Spleen (tissue), 11 donors: ENCODE measurements around the gene TGFB1I1. TPM values are rescaled to one million over a fixed set of nuclear protein-coding genes. Genes with fewer than 3 reads are reported as not detected.

ENCODE experiments used
- DNase-seq: peaks from one replicate; pipeline ENCODE4 v3.0.0-alpha.2; 2020
- H3K27ac ChIP-seq, 8 donors: fragments of 200-600 bp; sonication (generic) in 7 of 8; 1 replicate in 4 of 8; 2 replicates in 4 of 8; pipeline versions ENCODE4 v1.5.0 to v1.8.0; 2016 to 2021; ENCODE audit warnings: inconsistent platforms in 4 of 8, mild to moderate bottlenecking in 4 of 8, moderate library complexity in 1 of 8
- H3K27me3 ChIP-seq, 7 donors: fragments of 200-600 bp; sonication (generic) in 6 of 7; replicated peaks in 1 of 7; 1 replicate in 4 of 7; 2 replicates in 3 of 7; pipeline versions ENCODE4 v1.5.0 to v1.8.0; 2016 to 2021; ENCODE audit warnings: inconsistent platforms in 3 of 7, mild to moderate bottlenecking in 1 of 7
- H3K36me3 ChIP-seq, 6 donors: fragments of 200-600 bp; sonication (generic) in 5 of 6; 1 replicate in 4 of 6; 2 replicates in 2 of 6; pipeline versions ENCODE4 v1.5.0 to v1.8.0; 2016 to 2021; ENCODE audit warnings: inconsistent platforms in 2 of 6
- H3K4me1 ChIP-seq, 6 donors: fragments of 200-600 bp; sonication (generic) in 5 of 6; 1 replicate in 3 of 6; 2 replicates in 3 of 6; pipeline versions ENCODE4 v1.5.0 to v1.8.0; 2016 to 2021; ENCODE audit warnings: inconsistent platforms in 3 of 6
- H3K4me3 ChIP-seq, 8 donors: fragments of 200-600 bp; sonication (generic) in 7 of 8; 1 replicate in 4 of 8; 2 replicates in 4 of 8; pipeline versions ENCODE4 v1.5.0 to v1.8.0; 2016 to 2021; ENCODE audit warnings: inconsistent platforms in 4 of 8, mild to moderate bottlenecking in 4 of 8, moderate library complexity in 2 of 8
- H3K9me3 ChIP-seq, 8 donors: fragments of 200-600 bp; sonication (generic) in 7 of 8; 1 replicate in 4 of 8; 2 replicates in 4 of 8; pipeline versions ENCODE4 v1.5.0 to v1.8.0; 2016 to 2021; ENCODE audit warnings: inconsistent platforms in 4 of 8
- CTCF ChIP-seq, 11 experiments: fragments of 200-600 bp in 7 of 11; fragments of 450-650 bp in 4 of 11; sonication (generic) in 4 of 11; IDR thresholded peaks in 8 of 11; conservative IDR thresholded peaks in 3 of 11; 1 replicate in 7 of 11; 2 replicates in 4 of 11; pipeline versions ENCODE4 v1.4.0 to v1.8.0; 2016 to 2021; ENCODE audit warnings: antibody characterized with exemption in 11 of 11, inconsistent platforms in 4 of 11, mild to moderate bottlenecking in 1 of 11
- POLR2A ChIP-seq, 3 donors: fragments of 450-650 bp; IDR thresholded peaks; one replicate each; pipeline ENCODE4 v1.5.1; 2017; ENCODE audit warnings: antibody characterized with exemption in 3 of 3, mild to moderate bottlenecking in 1 of 3
- POLR2AphosphoS5 ChIP-seq, 3 donors: sonication (generic); formaldehyde crosslinking; IDR thresholded peaks; one replicate each; pipeline ENCODE4 v1.5.1; 2017; ENCODE audit warnings: antibody characterized with exemption in 3 of 3
- WGBS, 5 donors: extraction: QIAGEN DNeasy Blood & Tissue Kit in 3 of 5; methylation state at CpG; one replicate each; pipeline versions ENCODE4 v1.1.5 to v1.1.7; 2013 to 2018; 5-methylcytosine and 5-hydroxymethylcytosine counted together
- intact Hi-C: fragments of 100-400 bp; cut with DNase I; formaldehyde crosslinking; loops from one replicate; pipeline ENCODE4 v1.15.0; 2023; ENCODE audit warnings: low total_unique reads
- polyA plus RNA-seq, 3 donors: library from polyadenylated mRNA; stranded (reverse); fragments of 200-250 nt; gene quantifications; one replicate each; pipeline ENCODE4 v1.2.1, GENCODE V29; 2013
- total RNA-seq, 7 donors: library from RNA; depleted of rRNA in 3 of 7; stranded (reverse); fragments of >200 nt in 3 of 7; fragmentation: NEBNext Ultra II Directional in 4 of 7; extraction: Animal tissue kit (Norgen Biotek cat#: 25700) in 4 of 7; gene quantifications; one replicate each; pipeline versions ENCODE4 v1.1.0 to v1.2.1, GENCODE V29; 2016 to 2021
- donor health status: healthy with polysubstance abuse.
- donor health status: DM: no; HTN: no; CAD: no; lungs with moderate emphysema.
- donor health status: DM: no; HTN: no; CAD: no.
- donor health status: Bipolar disorder and iron deficiency.
- donor health status: healthy.
- donor health status: DM: no; HTN: no; CAD: no.
- donor health status: DM: yes; HTN: yes; CAD: no.

TGFB1I1 gene
- total and polyA plus RNA-seq, 10 donors = 10.7 to 69.0 (median 27.4) TPM

- H3K4me1 ChIP-seq = peaks cover 32 to 77% (median 61%) of the 10 kb centered on the region in 6 donors
- H3K36me3 ChIP-seq = peaks cover 0 to 32% (median 14%) of the 10 kb centered on the region in 6 donors
- no peaks in the 10 kb centered on the region for H3K9me3 ChIP-seq
- peak overlapping the region; percentile 97 to 100 (median 99) for H3K27ac ChIP-seq
- 0 to 2% (median 1%) methylated on average over 36 to 42 of the region's 42 CpGs for WGBS, 5 donors
- no peaks in the 10 kb centered on the region for H3K27me3 ChIP-seq
- peak overlapping the region; percentile 60 to 93 (median 73) for H3K4me3 ChIP-seq
- peak; percentile 94 for DNase-seq
- peak in 1 of 11 experiments; percentile 17 for TF ChIP-seq CTCF (IDR thresholded peaks at IDR 0.05 in 8 of 11, conservative IDR thresholded peaks at IDR 0.05 in 3 of 11)
- TF ChIP-seq POLR2AphosphoS5 (IDR thresholded peaks at IDR 0.05) = peak in 1 of 3 donors; percentile 4
- no peak for TF ChIP-seq POLR2A (IDR thresholded peaks at IDR 0.05)
- intact Hi-C loops = no loop called here
These were observed 13.7 kb upstream of the TGFB1I1 start for GRCh38 chr16:31458073-31458843.

DNA sequence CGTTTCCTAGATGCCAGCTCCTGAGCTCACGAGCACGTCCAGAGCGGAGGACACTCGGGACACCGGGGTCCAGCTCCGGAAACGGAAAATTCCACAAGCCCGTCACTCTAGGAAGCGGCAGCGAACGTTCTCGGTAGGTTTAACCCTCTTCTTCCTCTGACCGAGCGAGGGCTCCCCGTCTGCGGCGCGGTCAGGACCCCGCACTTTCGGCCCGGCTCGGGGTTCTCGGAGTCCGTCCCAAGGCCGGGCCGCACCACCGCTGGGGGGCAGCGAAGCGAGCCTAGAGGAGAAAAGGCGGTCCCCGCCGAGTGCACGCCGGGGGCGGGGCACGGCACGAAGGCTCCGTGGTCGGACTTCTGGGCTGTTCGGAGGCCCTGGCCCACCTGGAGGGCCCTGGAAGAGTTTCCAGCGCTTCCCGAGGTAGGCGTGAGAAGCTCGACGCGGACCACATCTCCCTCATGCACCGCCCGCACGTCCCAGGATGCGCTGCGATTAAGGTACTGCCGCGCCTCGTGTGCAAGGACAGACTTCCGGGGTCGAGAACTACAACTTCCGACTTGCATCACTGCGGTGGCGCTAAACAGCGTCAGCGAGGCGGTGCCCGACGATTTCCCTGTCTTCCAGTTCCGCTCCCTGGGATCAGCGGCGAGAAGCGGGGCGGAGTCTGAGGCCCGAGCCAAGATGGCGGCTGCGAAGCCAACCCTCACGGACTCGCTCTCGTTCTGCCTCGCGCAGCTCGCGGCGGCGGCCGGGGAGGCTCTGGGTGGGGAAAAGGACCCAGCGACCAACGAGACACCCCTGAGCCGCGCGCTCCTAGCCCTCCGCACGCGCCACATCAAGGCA is 12.9 kb upstream of the TGFB1I1 start, which contains the start of gene ARMC5:
Gene ARMC5 (plus strand): TSS at position 658 of the 843 bp plus-strand sequence. CDS start 24 bp downstream, at position 682.
- Histone ChIP-seq H3K27ac (peak within 1 kb of the TSS; percentile 97 to 100 (median 99)), H3K4me3 (peak within 1 kb of the TSS; percentile 60 to 93 (median 73)), H3K36me3 (peaks cover 0 to 40% (median 22%) of the 10 kb centered on the region in 6 donors), H3K9me3 (no peaks in the 10 kb centered on the region), H3K4me1 (peaks cover 28 to 69% (median 53%) of the 10 kb centered on the region in 6 donors), H3K27me3 (no peaks in the 10 kb centered on the region)
- intact Hi-C loops = no loop called here
- DNase-seq = peak; percentile 99
- peak; percentile 23 to 75 (median 55) for TF ChIP-seq CTCF (IDR thresholded peaks at IDR 0.05 in 8 of 11, conservative IDR thresholded peaks at IDR 0.05 in 3 of 11)
- peak; percentile 90 to 97 (median 96) for TF ChIP-seq POLR2AphosphoS5 (IDR thresholded peaks at IDR 0.05)
- peak in 2 of 3 donors; percentile 12 for TF ChIP-seq POLR2A (IDR thresholded peaks at IDR 0.05)
- WGBS, 5 donors = 0% methylated on average over 9 to 91 of the region's 91 CpGs

- Histone ChIP-seq H3K27ac (peak overlapping the region; percentile 97 to 100 (median 99)), H3K36me3 (peaks cover 4 to 49% (median 30%) of the 10 kb centered on the region in 6 donors), H3K4me3 (peak overlapping the region; percentile 60 to 93 (median 73)), H3K9me3 (no peaks in the 10 kb centered on the region), H3K4me1 (peaks cover 28 to 60% (median 46%) of the 10 kb centered on the region in 6 donors), H3K27me3 (no peaks in the 10 kb centered on the region)
- DNase-seq = peak; percentile 100
- intact Hi-C loops = no loop called here
- WGBS, 5 donors = 4 to 7% (median 5%) methylated on average over 36 to 61 of the region's 61 CpGs
- TF ChIP-seq CTCF (IDR thresholded peaks at IDR 0.05 in 8 of 11, conservative IDR thresholded peaks at IDR 0.05 in 3 of 11) (peak in 2 of 11 experiments; percentile 7 to 12), POLR2A (IDR thresholded peaks at IDR 0.05) (peak in 1 of 3 donors; percentile 26), POLR2AphosphoS5 (IDR thresholded peaks at IDR 0.05) (no peak)
These were observed 12.0 kb upstream of the TGFB1I1 start for GRCh38 chr16:31459687-31460581.
